ENCODE data around the gene GPR158.

- TF ChIP-seq CTCF (IDR thresholded peaks at IDR 0.05; ENCODE audit: insufficient read depth, low read length, poor library complexity, severe bottlenecking) (no peak), EZH2phosphoT487 (conservative IDR thresholded peaks at IDR 0.05; ENCODE audit: low read length) (no peak)
These were observed 82.8 kb downstream of the GPR158 start for GRCh38 chr10:25257646-25258045.
